HCT116 (cell line): Measurements from ENCODE around the gene TPM4. TPM values are rescaled to one million over a fixed set of nuclear protein-coding genes. Genes with fewer than 3 reads are reported as not detected.

Experiments
- ATAC-seq: fragments of 200-7000 bp; cut with Tn5 transposase; 2 replicates; pipeline ENCODE4 v1.9.1; 2020; ENCODE audit warnings: mild to moderate bottlenecking, moderate library complexity
- BruUV-seq: library from RNA; stranded (reverse); fragments of 400-500 nt; replicated peaks from 2 replicates; lab custom pipeline; 2021; lab: Mats Ljungman, UMichigan
- CTCF ChIA-PET: fragments of 300-600 bp; sonication (Branson Sonifier 250); formaldehyde crosslinking; loops from one replicate; lab custom pipeline; 2021; ENCODE audit warnings: antibody characterized with exemption; lab: Charles Lee
- POLR2A ChIA-PET: fragments of 300-600, 350-600 bp; sonication (Branson Sonifier 250); formaldehyde crosslinking; loops from one replicate; lab custom pipeline; 2021; ENCODE audit warnings: antibody characterized with exemption; lab: Charles Lee
- RAD21 ChIA-PET, 2 experiments: fragments of 300-600 bp; sonication (Branson Sonifier 250); formaldehyde crosslinking; loops; one replicate each; lab custom pipeline; 2023; ENCODE audit warnings: low total read pairs in 2 of 2; ENCODE audit not compliant: uncharacterized antibody in 2 of 2, unreplicated experiment in 2 of 2, low non-redundant PET in 1 of 2; lab: Charles Lee
- DNase-seq: peaks from one replicate; pipeline ENCODE4 v3.0.0-alpha.2; 2010; ENCODE audit warnings: low read depth, low spot score
- H2AFZ ChIP-seq: fragments of 200-600 bp; shearing (Covaris generic), sonication (generic); 2 replicates; pipeline ENCODE4 v1.6.1; 2017; ENCODE audit warnings: low read depth, mixed run types, mixed read lengths, antibody characterized with exemption, low read length; ENCODE audit not compliant: poor library complexity, severe bottlenecking
- H3K27ac ChIP-seq: 2 replicates; pipeline ENCODE4 v1.5.1; 2012; ENCODE audit warnings: low read depth, low read length
- H3K27me3 ChIP-seq: fragments of 200-600 bp; sonication (generic); 2 replicates; pipeline ENCODE4 v1.6.1; 2016; ENCODE audit warnings: mixed run types, low read length, mixed read lengths; ENCODE audit not compliant: insufficient read depth
- H3K36me3 ChIP-seq, 2 experiments: fragments of 200-500 bp in 1 of 2; fragments of 200-600 bp in 1 of 2; sonication (Bioruptor generic) in 1 of 2; sonication (generic) in 1 of 2; 2 replicates each; pipeline versions ENCODE4 v1.5.1 to v1.6.1; 2014 to 2016; ENCODE audit warnings: low read length in 2 of 2, inconsistent platforms in 1 of 2, mixed read lengths in 1 of 2, mixed run types in 1 of 2; ENCODE audit not compliant: insufficient read depth in 2 of 2, control insufficient read depth in 1 of 2
- H3K4me1 ChIP-seq, 2 experiments: fragments of 200-600 bp in 1 of 2; sonication (generic) in 1 of 2; 2 replicates each; pipeline versions ENCODE4 v1.5.1 to v1.6.1; 2012 to 2017; ENCODE audit warnings: low read length in 2 of 2, inconsistent platforms in 1 of 2, mild to moderate bottlenecking in 1 of 2, mixed read lengths in 1 of 2, mixed run types in 1 of 2, moderate library complexity in 1 of 2; ENCODE audit not compliant: insufficient read depth in 2 of 2, control insufficient read depth in 1 of 2
- H3K4me2 ChIP-seq: fragments of 200-600 bp; sonication (generic); 2 replicates; pipeline ENCODE4 v1.6.1; 2017; ENCODE audit warnings: mixed run types, low read length, mixed read lengths
- H3K4me3 ChIP-seq, 2 experiments: fragments of 200-600 bp in 1 of 2; sonication (generic) in 1 of 2; replicated peaks in 1 of 2; 2 replicates each; pipeline ENCODE4 v1.5.1; 2011 to 2016; ENCODE audit warnings: low read length in 2 of 2, control low read depth in 1 of 2, low read depth in 1 of 2, mild to moderate bottlenecking in 1 of 2, mixed read lengths in 1 of 2, mixed run types in 1 of 2
- H3K79me2 ChIP-seq: fragments of 200-600 bp; sonication (generic); 2 replicates; pipeline ENCODE4 v1.6.1; 2017; ENCODE audit warnings: mild to moderate bottlenecking, mixed run types, low read length, moderate library complexity, mixed read lengths; ENCODE audit not compliant: insufficient read depth
- H3K9ac ChIP-seq: fragments of 200-600 bp; sonication (generic); 2 replicates; pipeline ENCODE4 v1.6.1; 2016; ENCODE audit warnings: low read length, mixed read lengths
- H3K9me2 ChIP-seq: fragments of 200-600 bp; sonication (generic), shearing (Covaris generic); 2 replicates; pipeline ENCODE4 v1.6.1; 2017; ENCODE audit warnings: mixed run types, mild to moderate bottlenecking, moderate library complexity; ENCODE audit not compliant: insufficient read depth
- H3K9me3 ChIP-seq, 2 experiments: fragments of 200-500 bp in 1 of 2; fragments of 200-600 bp in 1 of 2; sonication (Bioruptor generic) in 1 of 2; sonication (generic) in 1 of 2; 2 replicates each; pipeline ENCODE4 v1.6.1; 2014 to 2017; ENCODE audit warnings: low read length in 2 of 2, mixed read lengths in 2 of 2, inconsistent platforms in 1 of 2, low read depth in 1 of 2, mild to moderate bottlenecking in 1 of 2, mixed run types in 1 of 2, moderate library complexity in 1 of 2; ENCODE audit not compliant: control insufficient read depth in 1 of 2, insufficient read depth in 1 of 2
- H4K20me1 ChIP-seq: fragments of 200-600 bp; sonication (generic), shearing (Covaris generic); 2 replicates; pipeline ENCODE4 v1.6.1; 2017; ENCODE audit warnings: mixed run types, mild to moderate bottlenecking, moderate library complexity; ENCODE audit not compliant: insufficient read depth
- CBX3 ChIP-seq: IDR thresholded peaks from 2 replicates; pipeline ENCODE4 v1.6.1; 2012; ENCODE audit warnings: low read depth
- CEBPB ChIP-seq: IDR thresholded peaks from 2 replicates; pipeline ENCODE4 v1.6.1; 2012; ENCODE audit warnings: low read depth
- CTCF ChIP-seq, 3 experiments: fragments of 200-600 bp in 1 of 3; sonication (generic) in 1 of 3; IDR thresholded peaks in 2 of 3; conservative IDR thresholded peaks in 1 of 3; 2 replicates each; pipeline ENCODE4 v1.5.1; 2012 to 2017; ENCODE audit warnings: low read depth in 2 of 3, low read length in 2 of 3, antibody characterized with exemption in 1 of 3, borderline replicate concordance in 1 of 3, control low read depth in 1 of 3, mild to moderate bottlenecking in 1 of 3, mixed read lengths in 1 of 3, mixed run types in 1 of 3, moderate library complexity in 1 of 3; ENCODE audit not compliant: insufficient read depth in 1 of 3
- EGR1 ChIP-seq: IDR thresholded peaks from 2 replicates; pipeline ENCODE4 v1.6.1; 2012; ENCODE audit warnings: low read depth
- EZH2 ChIP-seq: fragments of 200-600 bp; sonication (generic); IDR thresholded peaks from 2 replicates; pipeline ENCODE4 v1.6.1; 2017; ENCODE audit warnings: antibody characterized with exemption, mixed run types
- FOSL1 ChIP-seq: IDR thresholded peaks from 2 replicates; pipeline ENCODE4 v1.6.1; 2012; ENCODE audit warnings: low read depth
- MAX ChIP-seq: IDR thresholded peaks from 2 replicates; pipeline ENCODE4 v1.6.1; 2012
- POLR2AphosphoS5 ChIP-seq: IDR thresholded peaks from 2 replicates; pipeline ENCODE4 v1.6.1; 2011; ENCODE audit warnings: mild to moderate bottlenecking, low read depth, low read length, moderate library complexity
- REST ChIP-seq: IDR thresholded peaks from 2 replicates; pipeline ENCODE4 v1.6.1; 2012; ENCODE audit warnings: low read depth
- SIN3A ChIP-seq: IDR thresholded peaks from 2 replicates; pipeline ENCODE4 v1.6.1; 2012; ENCODE audit warnings: low read depth
- SP1 ChIP-seq: IDR thresholded peaks from 2 replicates; pipeline ENCODE4 v1.6.1; 2012; ENCODE audit warnings: low read depth
- SRF ChIP-seq: IDR thresholded peaks from 2 replicates; pipeline ENCODE4 v1.6.1; 2012; ENCODE audit warnings: low read depth
- TCF7L2 ChIP-seq: IDR thresholded peaks from 2 replicates; pipeline ENCODE4 v1.7.0; 2011; ENCODE audit warnings: borderline replicate concordance, inconsistent platforms; ENCODE audit not compliant: insufficient read depth, insufficient read length; ENCODE audit errors: extremely low read depth
- ZFX ChIP-seq: fragments of 450-650 bp; IDR thresholded peaks from 2 replicates; pipeline ENCODE4 v1.6.1; 2017
- ZNF274 ChIP-seq: fragments of 200-500 bp; sonication (Bioruptor generic); IDR thresholded peaks from 2 replicates; pipeline ENCODE4 v1.6.1; 2014; ENCODE audit warnings: mild to moderate bottlenecking, low read depth, low read length, inconsistent platforms
- intact Hi-C: fragments of 100-400 bp; cut with micrococcal nuclease; formaldehyde crosslinking; loops from 2 replicates; pipeline ENCODE4 v1.10.0; 2022
- total RNA-seq: library from RNA; stranded (reverse); gene quantifications from one replicate; pipeline ENCODE4 v1.2.1, GENCODE V29; 2021; ENCODE audit not compliant: unreplicated experiment

TPM4 gene
- total RNA-seq, 1 experiment from 2014 or later: 275 TPM

GRCh38 chr19:16078759-16079707, 2.7 kb downstream of the TPM4 start:
- H3K27me3 ChIP-seq: no peaks in the 10 kb centered on the region
- DNase-seq (peak; percentile 67), ATAC-seq (peak; percentile 43)
- peaks cover 5 to 36% of the 10 kb centered on the region in 2 experiments; a peak in 3 of 4 replicates for H3K36me3 ChIP-seq
- no TSS peak for BruUV-seq
- no peak overlapping the region for H2AFZ ChIP-seq
- RAD21 ChIA-PET: no interaction called here
- POLR2A ChIA-PET: interaction anchor here (1.0 to 1.6 kb wide), 3 partner anchors 9 to 37 kb away, joined by 3 to 8 read pairs (median 4); no protein-coding TSS in a partner anchor
- no peaks in the 10 kb centered on the region for H4K20me1 ChIP-seq
- TF ChIP-seq ZNF274: no peak
- TF ChIP-seq POLR2AphosphoS5: peak; percentile 45; the same call in 1 of the 2 replicates
- TF ChIP-seq EZH2: no peak
- peak; percentile 62 for TF ChIP-seq MAX
- no peak for TF ChIP-seq CBX3
- no peak for TF ChIP-seq CTCF (IDR thresholded peaks at IDR 0.05 in 2 of 3, conservative IDR thresholded peaks at IDR 0.05 in 1 of 3; ENCODE audit: borderline replicate concordance in 1 of 3, insufficient read depth in 1 of 3, low read depth in 2 of 3, low read length in 2 of 3)
- TF ChIP-seq SP1: peak; percentile 49; the same call in 1 of the 2 replicates
- no peak for TF ChIP-seq ZFX
- no peak for TF ChIP-seq REST
- TF ChIP-seq SRF: peak; percentile 99
- TF ChIP-seq FOSL1: peak; percentile 40
- TF ChIP-seq CEBPB: no peak; the same call in 1 of the 2 replicates
- no peak for TF ChIP-seq EGR1
- peak; percentile 64 for TF ChIP-seq SIN3A
- peak; percentile 78 for TF ChIP-seq TCF7L2
- CTCF ChIA-PET: no interaction called here
- peaks cover 24 to 37% of the 10 kb centered on the region in 2 experiments for H3K4me1 ChIP-seq
- peak overlapping the region; percentile 93 for H3K27ac ChIP-seq
- no peaks in the 10 kb centered on the region for H3K9me2 ChIP-seq
- H3K4me3 ChIP-seq: peak overlapping the region; percentile 64 to 65
- peak overlapping the region; percentile 79 for H3K9ac ChIP-seq
- peaks cover 86% of the 10 kb centered on the region for H3K79me2 ChIP-seq
- intact Hi-C loops: no loop called here
- H3K9me3 ChIP-seq: no peaks in the 10 kb centered on the region
- peak overlapping the region; percentile 69 for H3K4me2 ChIP-seq
